Lower lobe of right lung (tissue), 2 donors: Measurements from ENCODE around the gene SLC25A6. TPM values are rescaled to one million over a fixed set of nuclear protein-coding genes. Genes with fewer than 3 reads are reported as not detected.

ENCODE experiments used
- ATAC-seq, 2 donors: fragments of 200-7000 bp; cut with Tn5 transposase; one replicate each; pipeline ENCODE4 v1.9.1; 2020 to 2022; ENCODE audit warnings: mild to moderate bottlenecking in 2 of 2, moderate library complexity in 2 of 2
- DNase-seq: peaks from one replicate; pipeline ENCODE4 v3.0.0-alpha.2; 2020
- H3K27ac ChIP-seq: fragments of 200-600 bp; one replicate; pipeline ENCODE4 v1.8.0; 2022
- H3K27me3 ChIP-seq: fragments of 200-600 bp; one replicate; pipeline ENCODE4 v1.8.0; 2022; ENCODE audit warnings: low read depth
- H3K36me3 ChIP-seq: fragments of 200-600 bp; one replicate; pipeline ENCODE4 v1.8.0; 2022; ENCODE audit warnings: mild to moderate bottlenecking
- H3K4me1 ChIP-seq: fragments of 200-600 bp; one replicate; pipeline ENCODE4 v1.8.0; 2022
- H3K4me3 ChIP-seq: fragments of 200-600 bp; one replicate; pipeline ENCODE4 v1.8.0; 2022; ENCODE audit warnings: mild to moderate bottlenecking
- H3K9me3 ChIP-seq: fragments of 200-600 bp; one replicate; pipeline ENCODE4 v1.8.0; 2022
- intact Hi-C: fragments of 100-400 bp; cut with DNase I; formaldehyde crosslinking; loops from one replicate; pipeline ENCODE4 v1.11.0; 2022
- total RNA-seq: library from RNA; stranded (reverse); fragmentation: NEBNext Ultra II Directional; extraction: Animal tissue kit (Norgen Biotek cat#: 25700); gene quantifications from one replicate; pipeline ENCODE4 v1.2.1, GENCODE V29; 2021
- TF ChIP-seq, protein P1 (sequence below): fragments of 200-600 bp; IDR thresholded peaks from one replicate; pipeline ENCODE4 v1.8.0; 2022; ENCODE audit warnings: antibody characterized with exemption, mild to moderate bottlenecking
- donor health status: DM: no; HTN: yes; CAD: no; lungs with severe emphysema.

SLC25A6 gene
- total RNA-seq, 1 donor from 2014 or later, result 335 TPM

DNA sequence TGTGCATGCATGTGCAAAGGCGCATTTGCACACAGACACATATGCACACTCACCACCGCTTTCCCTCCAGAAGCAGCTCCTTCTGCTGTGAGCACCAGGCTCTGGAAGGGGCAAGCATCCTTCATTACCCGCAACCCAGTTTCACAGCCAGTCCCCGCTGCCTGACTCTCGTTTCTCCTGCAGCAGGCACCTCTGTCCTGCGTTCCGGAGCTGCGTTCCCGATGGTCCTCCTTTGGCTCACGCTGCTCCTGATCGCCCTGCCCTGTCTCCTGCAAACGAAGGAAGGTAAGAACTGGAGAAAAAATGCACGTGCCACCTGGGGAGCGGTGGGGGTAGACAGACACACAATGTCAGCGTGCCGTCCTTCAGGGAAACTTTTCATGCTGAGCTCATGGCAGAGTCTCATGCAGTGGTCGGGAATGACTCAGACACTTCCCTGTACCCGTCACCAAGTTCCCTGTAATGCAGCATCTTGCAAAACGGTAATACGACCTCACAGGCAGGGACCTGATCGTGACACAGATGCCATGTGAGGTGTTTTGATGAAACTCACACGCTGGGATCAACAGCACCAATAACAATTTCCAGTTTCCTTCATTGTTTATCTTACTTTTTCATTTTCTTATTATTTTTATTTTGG is 50.2 kb downstream of the SLC25A6 start:
- H3K36me3 ChIP-seq, result peaks cover 8% of the 10 kb centered on the region
- peak; percentile 36 to 70 for ATAC-seq

GRCh38 chrX:1336948-1337779 is 54.7 kb downstream of the SLC25A6 start:
- Histone ChIP-seq H3K27me3 (no peaks in the 10 kb centered on the region), H3K27ac (peak overlapping the region; percentile 69), H3K4me3 (peak overlapping the region; percentile 53), H3K36me3 (no peaks in the 10 kb centered on the region), H3K9me3 (no peaks in the 10 kb centered on the region), H3K4me1 (peaks cover 7% of the 10 kb centered on the region)
- intact Hi-C loops, result no loop called here
- peak; percentile 24 for DNase-seq
- TF ChIP-seq, protein P1, sequence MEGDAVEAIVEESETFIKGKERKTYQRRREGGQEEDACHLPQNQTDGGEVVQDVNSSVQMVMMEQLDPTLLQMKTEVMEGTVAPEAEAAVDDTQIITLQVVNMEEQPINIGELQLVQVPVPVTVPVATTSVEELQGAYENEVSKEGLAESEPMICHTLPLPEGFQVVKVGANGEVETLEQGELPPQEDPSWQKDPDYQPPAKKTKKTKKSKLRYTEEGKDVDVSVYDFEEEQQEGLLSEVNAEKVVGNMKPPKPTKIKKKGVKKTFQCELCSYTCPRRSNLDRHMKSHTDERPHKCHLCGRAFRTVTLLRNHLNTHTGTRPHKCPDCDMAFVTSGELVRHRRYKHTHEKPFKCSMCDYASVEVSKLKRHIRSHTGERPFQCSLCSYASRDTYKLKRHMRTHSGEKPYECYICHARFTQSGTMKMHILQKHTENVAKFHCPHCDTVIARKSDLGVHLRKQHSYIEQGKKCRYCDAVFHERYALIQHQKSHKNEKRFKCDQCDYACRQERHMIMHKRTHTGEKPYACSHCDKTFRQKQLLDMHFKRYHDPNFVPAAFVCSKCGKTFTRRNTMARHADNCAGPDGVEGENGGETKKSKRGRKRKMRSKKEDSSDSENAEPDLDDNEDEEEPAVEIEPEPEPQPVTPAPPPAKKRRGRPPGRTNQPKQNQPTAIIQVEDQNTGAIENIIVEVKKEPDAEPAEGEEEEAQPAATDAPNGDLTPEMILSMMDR, result no peak
- peak in 1 of 2 donors; percentile 20 for ATAC-seq

More for the DNA sequence above, 50.2 kb downstream of the SLC25A6 start:
- intact Hi-C loops, result no loop called here
- Histone ChIP-seq H3K27me3 (no peaks in the 10 kb centered on the region), H3K9me3 (no peaks in the 10 kb centered on the region), H3K27ac (no peak overlapping the region), H3K4me3 (no peak overlapping the region), H3K4me1 (no peaks in the 10 kb centered on the region)
- TF ChIP-seq, protein P1, result no peak
- no peak for DNase-seq

DNA sequence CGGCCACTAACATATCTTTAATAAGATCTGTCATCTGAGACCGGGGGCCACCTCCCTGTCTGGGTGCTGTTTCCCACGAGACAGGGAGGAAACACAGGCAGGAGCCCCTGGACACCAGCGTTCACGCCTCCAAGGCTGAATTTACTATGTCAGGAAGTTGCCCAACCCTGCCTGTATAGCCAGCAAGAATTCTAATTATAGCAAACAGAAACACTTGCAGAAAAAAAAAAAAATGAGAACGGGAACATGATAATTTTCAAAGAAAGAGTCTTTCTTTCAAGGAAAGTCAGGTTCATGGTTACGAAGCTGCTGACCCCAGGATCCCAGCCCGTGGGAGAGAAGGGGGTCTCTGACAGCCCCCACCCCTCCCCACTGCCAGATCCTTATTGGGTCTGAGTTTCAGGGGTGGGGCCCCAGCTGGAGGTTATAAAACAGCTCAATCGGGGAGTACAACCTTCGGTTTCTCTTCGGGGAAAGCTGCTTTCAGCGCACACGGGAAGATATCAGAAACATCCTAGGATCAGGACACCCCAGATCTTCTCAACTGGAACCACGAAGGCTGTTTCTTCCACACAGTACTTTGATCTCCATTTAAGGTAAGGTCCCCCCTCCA is 55.5 kb downstream of the SLC25A6 start, which contains the start of gene IL3RA:
IL3RA (plus strand) TSS at position 455 of the 613 bp plus-strand sequence. CDS start 4,981 bp downstream, outside the sequence.
- DNase-seq (peak; percentile 66), ATAC-seq (peak; percentile 61 to 83)
- TF ChIP-seq, protein P1, result no peak
- peaks cover 7% of the 10 kb centered on the region for H3K4me1 ChIP-seq
- no peaks in the 10 kb centered on the region for H3K36me3 ChIP-seq
- H3K27me3 ChIP-seq, result no peaks in the 10 kb centered on the region
- H3K4me3 ChIP-seq, result peak within 1 kb of the TSS; percentile 53
- peak within 1 kb of the TSS; percentile 69 for H3K27ac ChIP-seq
- no peaks in the 10 kb centered on the region for H3K9me3 ChIP-seq
- intact Hi-C loops, result no loop called here

Other genes starting within 250 kb of the SLC25A6 start
- 1.3 TPM for gene CRLF2, start 179.5 kb downstream of the SLC25A6 start, total RNA-seq
- 57.1 TPM for gene CSF2RA, start 123.3 kb downstream of the SLC25A6 start, total RNA-seq
- gene IL3RA, start 55.3 kb downstream of the SLC25A6 start, total RNA-seq, result 59.9 TPM
- gene ASMTL, start 60.8 kb upstream of the SLC25A6 start, total RNA-seq, result 19.1 TPM
- gene P2RY8, start 145.1 kb upstream of the SLC25A6 start, total RNA-seq, result 3.0 TPM
- gene AKAP17A, start 199.5 kb upstream of the SLC25A6 start, total RNA-seq, result 39.8 TPM
- gene ASMT, start 222.9 kb upstream of the SLC25A6 start, total RNA-seq, result not detected